LHCN-M2 (cell line): ENCODE data around the gene TTLL5. TPM values are rescaled to one million over a fixed set of nuclear protein-coding genes. Genes with fewer than 3 reads are reported as not detected.

ENCODE experiments used
- DNase-seq: peaks from one replicate; pipeline ENCODE4 v3.0.0-alpha.2; 2012; ENCODE audit warnings: low read depth
- total RNA-seq: library from RNA; depleted of rRNA; stranded (reverse); fragments of >200 nt; gene quantifications from 2 replicates; pipeline ENCODE4 v1.2.3, GENCODE V29; 2014

The TTLL5 gene
- total RNA-seq, 1 experiment from 2014 or later, result 22.0 TPM

- DNase-seq, result peak; percentile 67
Observed at GRCh38 chr14:75794615-75795038, 133.6 kb downstream of the TTLL5 start.

- no peak for DNase-seq
Observed at GRCh38 chr14:75800792-75801191, 139.7 kb downstream of the TTLL5 start.

GRCh38 chr14:75802486-75802885 lies 141.4 kb downstream of the TTLL5 start:
- DNase-seq, result no peak

- DNase-seq, result no peak
Observed at GRCh38 chr14:75803765-75804164, 142.7 kb downstream of the TTLL5 start.

GRCh38 chr14:75804570-75805275 lies 143.7 kb downstream of the TTLL5 start:
- DNase-seq, result no peak

GRCh38 chr14:75805646-75806045 lies 144.6 kb downstream of the TTLL5 start:
- no peak for DNase-seq

DNA sequence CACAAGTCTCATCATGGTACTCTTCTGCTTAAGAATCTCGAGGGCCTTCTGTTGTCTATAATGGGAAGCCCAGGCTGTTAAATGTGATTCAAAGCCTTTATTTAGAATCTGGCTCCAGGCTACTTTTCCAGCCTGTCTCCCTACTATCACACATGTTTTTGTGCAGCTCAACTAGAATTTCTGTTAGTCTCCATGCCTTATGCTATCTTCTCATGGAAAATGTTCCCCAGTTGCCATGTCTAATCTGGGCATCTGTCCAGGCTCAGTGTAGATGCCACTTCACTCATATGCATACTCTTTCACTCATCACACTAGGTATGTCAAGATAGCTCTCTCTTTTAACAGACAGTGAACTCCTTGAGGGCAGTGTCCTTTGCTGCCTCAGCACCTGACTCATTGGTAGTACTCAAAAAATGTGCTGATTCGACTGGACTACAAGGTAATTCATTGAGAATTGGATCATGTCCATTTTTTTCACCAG lies 145.3 kb downstream of the TTLL5 start:
- no peak for DNase-seq

- no peak for DNase-seq
Observed at GRCh38 chr14:75807667-75808360, 146.8 kb downstream of the TTLL5 start.

DNA sequence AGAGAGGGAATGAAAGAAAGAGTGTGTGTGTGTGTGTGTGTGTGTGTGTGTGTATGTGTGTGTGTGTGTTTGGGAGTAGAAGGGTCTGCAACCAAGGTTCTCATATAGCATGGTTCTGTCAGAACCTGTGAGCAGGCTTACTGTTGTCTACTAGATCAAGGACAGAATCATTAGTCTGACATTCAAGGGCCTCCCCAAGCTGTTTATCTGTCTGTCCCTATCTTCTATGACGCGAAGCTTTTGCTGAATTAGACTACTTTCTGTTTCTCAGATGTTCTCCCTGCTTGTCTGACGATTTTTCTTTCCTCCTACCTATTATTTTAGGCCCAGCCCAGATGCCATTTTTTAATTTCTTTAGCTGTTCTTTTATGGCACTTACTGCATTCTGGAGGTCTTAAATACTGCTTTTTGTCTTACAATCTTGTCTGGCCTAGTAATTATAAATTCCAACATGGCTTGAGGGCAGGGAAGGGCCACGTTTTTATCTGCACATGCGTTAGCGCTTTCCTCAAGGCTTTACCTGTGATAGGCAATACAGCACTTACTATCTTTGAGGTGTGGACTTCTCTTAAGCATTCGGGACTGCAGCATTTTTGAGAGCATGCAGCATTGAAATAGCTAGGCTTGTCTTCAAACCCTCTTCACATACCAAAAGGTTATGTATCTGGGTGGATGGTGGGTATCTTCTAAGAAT lies 150.2 kb downstream of the TTLL5 start:
- DNase-seq, result no peak

GRCh38 chr14:75811872-75812499 lies 150.9 kb downstream of the TTLL5 start:
- DNase-seq, result no peak

DNA sequence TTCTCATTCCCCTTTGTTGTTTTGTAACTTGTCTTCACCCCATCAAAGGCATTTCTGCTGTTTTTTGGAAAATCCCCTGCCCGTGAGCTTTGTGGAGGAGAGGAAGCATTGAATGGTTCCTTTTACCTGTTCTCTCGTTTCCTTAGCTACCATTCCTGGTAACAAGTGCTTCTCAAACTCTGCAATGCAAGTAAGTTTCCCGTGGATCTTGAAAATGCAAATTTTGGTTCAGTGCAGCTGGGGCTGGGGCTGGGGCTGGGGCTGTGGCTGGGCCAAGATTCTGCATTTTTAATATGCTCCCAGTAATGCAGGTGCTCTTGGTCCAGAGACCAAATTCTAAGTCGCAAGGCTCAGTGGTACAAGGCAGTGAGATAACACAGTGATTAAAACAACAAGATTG lies 151.6 kb downstream of the TTLL5 start:
- DNase-seq, result no peak

DNA sequence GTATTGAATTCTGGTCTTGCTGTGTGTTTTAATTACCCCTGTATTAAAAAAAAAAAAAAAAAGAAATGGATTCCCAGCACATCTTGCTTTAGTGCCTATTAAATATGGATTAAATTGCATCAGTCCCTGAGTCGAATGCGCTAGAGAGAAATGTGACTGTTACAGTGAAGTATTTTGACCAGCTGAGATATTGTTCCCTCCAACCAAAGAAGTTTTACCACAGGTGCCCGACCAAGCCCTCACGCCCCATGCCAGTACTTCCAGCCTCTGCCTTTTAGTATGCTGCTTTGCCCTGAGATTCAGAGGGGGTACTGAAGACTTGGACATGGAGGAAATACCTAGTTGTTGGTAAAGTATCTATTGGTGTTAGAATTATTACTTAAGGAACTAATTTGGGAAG lies 159.7 kb downstream of the TTLL5 start:
- DNase-seq, result no peak

DNA sequence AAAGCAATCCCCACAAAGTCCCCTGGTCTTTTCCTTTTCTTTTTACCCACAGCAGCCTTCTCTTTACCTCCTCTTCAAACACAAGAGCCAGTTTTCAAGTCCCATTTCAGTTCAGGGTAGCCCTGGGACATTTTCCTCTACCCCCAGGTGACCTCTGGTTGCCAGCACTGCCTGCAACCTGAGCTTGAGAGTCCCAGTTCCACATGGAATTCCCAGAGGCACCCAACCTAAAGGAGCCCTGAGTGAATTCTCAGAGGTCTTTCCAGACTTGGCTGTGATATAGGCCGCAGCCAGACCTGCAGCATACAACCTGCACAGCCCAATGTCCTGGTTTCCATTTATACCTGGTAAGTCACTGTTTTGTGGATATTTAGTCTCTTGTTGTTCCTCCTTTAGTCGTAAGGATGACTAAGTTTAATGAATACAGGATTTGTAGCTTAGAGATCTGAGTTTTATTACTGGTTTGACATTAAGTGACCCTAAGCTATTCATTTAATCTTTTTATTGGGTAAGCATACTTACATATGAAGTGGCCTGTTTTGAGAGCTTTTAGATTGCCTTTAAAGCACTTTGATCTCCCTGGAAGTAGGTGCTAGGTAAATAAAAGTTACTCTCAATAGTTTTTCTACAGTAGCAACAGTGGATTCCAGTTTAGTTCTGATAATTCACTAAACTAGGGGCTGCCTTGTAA lies 160.9 kb downstream of the TTLL5 start:
- DNase-seq, result peak; percentile 62

DNA sequence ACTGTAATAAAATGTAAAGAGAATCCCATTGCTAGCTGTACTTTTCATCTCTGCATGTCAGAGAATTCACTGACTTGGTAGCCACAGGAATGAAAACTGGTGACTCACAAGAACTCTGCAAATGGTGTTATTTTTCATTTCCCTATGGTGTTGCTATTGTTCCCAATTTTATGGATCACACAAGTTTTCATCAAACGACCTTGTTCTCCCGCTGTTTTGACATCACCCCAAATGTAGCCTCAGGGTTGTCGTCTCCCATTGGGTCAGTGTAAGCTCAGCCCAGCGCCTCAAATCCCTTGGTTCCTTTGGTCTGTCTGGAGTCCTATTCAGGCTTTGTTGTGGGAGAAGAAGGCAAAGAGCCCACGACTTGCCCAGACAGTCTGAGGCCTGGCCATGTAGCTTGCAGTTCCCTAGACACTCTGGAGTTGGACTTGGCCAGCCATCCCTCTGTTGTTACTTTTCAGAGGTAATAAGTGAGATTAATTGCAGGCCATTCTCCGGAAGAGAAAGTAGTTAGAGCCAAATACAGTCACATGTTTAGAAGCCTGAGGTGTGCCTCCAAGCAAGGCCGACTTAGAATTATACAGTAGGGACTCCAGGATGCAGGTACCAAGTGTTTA lies 161.6 kb downstream of the TTLL5 start:
- peak; percentile 86 for DNase-seq

DNA sequence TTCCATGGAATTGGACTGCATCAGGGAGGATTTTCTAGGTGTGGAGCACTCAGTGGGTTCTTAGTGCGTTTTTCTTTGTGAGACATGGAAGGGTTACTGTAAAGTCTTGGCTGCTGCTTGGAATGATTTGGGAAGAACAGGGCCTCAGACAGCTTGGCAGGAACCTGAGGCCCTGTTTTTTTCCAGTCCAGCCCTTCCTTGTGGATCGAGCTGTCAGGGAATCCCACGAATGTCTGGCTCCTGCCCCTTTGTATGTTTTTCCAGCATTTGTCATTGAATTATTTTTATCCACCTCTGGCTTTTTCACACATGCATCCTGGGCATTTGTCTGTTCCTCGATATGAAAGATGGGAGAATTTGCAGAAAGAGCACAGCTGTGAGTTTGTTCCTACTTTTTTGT lies 162.3 kb downstream of the TTLL5 start:
- DNase-seq, result peak; percentile 32

DNA sequence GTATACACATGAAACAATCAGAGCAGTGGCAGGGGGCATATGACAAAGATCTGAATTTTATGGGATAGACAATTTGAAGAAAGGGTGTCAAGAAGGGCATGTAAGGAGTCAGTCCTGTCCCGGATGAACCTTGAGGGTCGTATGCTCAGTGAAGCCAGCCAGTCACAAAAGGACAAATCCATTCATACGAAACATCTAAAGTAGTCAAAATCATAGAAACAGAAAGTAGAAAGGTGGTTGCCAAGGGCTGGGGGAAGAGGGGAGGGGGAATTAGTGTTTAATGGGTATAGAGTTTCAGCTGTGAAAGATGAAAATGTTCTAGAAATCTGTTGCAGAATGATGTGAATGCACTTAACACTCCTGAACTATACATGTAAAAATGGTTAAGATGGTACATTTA lies 163.3 kb downstream of the TTLL5 start:
- no peak for DNase-seq

GRCh38 chr14:75825147-75825592 lies 164.1 kb downstream of the TTLL5 start:
- no peak for DNase-seq

GRCh38 chr14:75826599-75826998 lies 165.6 kb downstream of the TTLL5 start:
- peak; percentile 33 for DNase-seq

DNA sequence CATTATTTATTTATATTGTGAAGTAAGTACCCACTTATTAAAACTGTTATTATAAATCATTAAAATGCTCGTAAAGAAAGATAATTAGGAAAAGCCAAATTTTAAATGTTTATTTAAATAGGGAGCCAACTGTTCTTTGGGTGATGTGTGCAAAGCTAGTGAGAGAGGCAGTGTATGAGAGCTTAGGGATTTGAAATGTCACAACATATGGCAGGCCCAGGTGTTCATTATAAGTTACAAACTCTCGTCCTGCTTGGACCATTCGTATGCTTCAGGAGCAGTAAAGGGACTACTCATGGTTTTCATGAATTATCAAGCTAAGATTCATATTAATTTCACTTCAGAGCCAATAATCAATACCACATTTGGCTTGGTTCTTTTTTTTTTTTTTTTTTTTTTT lies 166.3 kb downstream of the TTLL5 start:
- no peak for DNase-seq

DNA sequence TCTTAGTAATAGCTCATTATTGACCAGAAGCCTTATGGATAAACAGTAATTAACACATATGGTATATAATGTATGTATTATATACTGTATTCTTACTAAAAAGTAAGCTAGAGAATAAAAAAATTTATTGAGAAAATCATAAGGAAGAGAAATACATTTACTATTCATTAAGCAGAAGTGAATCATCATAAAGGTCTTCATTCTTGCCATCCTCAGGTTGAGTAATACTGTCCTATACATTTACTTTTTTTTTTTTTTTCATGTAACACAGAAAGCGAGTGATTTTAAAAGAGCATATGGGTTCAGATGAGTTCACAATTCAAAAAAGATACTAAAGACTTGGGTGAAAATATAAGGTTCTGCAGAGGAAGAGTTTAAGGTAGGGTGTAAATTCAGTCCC lies 168.3 kb downstream of the TTLL5 start:
- DNase-seq, result no peak

DNA sequence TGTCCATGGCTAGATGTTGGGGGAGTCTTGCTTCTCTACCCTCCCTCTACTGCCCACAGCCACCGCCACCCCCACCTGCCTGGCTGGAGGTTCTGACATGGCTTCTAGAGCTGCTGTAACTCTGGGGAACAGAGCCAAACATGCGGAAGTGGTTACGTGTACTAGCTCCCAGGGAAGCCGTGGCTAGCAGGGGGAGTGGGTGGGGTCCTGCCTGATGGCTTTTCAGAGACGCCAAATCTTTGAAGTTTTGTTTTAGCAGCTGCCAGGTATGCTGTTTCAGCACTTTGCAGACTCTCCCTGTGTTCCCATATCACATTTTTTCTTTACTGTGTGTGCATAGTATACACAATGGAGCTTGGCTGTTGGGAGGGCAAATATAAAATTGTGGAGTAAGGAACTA lies 170.4 kb downstream of the TTLL5 start:
- DNase-seq, result peak; percentile 90
